ENCODE measurements around the gene CCK.

The CCK gene

DNA sequence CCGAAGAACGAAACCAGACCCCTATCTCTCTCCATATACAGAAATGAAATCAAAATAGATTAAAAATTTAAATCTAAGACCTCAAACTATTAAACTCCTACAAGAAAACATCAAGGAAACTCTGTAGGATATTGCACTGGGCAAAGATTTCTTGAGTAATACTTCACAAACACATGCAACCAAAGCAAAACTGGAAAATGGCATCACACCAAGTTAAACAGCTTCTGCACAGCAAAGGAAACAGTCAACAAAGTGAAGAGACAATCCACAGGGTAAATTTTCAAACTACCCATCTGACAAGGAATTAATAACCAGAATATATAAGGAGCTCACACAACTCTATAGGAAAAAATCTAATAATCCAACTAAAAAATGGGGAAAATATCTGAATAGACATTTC is 29.4 kb downstream of the CCK start:
- no peaks in the 10 kb centered on the region for H3K4me1 ChIP-seq (ENCODE audit: insufficient read depth, low read length)
- H3K27ac ChIP-seq (ENCODE audit: low read depth, low read length), result no peak overlapping the region
- no peak overlapping the region for H3K9ac ChIP-seq (ENCODE audit: low read length)
- peaks cover 6% of the 10 kb centered on the region for H3K9me3 ChIP-seq (ENCODE audit: low read length)
- no peak overlapping the region for H3K4me3 ChIP-seq (ENCODE audit: low read depth in 1 of 2, low read length in 2 of 2)
- no peaks in the 10 kb centered on the region for H3K27me3 ChIP-seq (ENCODE audit: control insufficient read depth in 1 of 2, insufficient read depth in 2 of 2, low read length in 2 of 2)
- no peaks in the 10 kb centered on the region for H3K36me3 ChIP-seq (ENCODE audit: insufficient read depth, low read length)

DNA sequence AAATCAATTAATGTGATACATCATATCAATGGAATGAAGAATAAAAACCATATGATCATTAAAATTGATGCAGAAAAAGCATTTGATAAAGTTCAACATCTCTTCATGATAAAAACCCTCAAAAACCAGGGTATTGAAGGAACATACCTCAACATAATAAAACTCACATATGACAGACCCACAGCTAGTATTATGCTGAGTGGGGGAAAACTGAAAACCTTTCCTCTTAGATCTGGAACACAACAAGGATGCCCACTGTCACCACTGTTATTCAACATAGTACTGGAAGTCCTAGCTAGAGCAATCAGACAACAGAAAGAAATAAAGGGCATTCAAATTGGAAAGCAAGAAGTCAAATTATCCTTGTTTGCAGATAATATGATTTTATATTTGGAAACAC is 30.5 kb downstream of the CCK start:
- Histone ChIP-seq H3K36me3 (ENCODE audit: insufficient read depth, low read length) (no peaks in the 10 kb centered on the region), H3K9ac (ENCODE audit: low read length) (no peak overlapping the region), H3K9me3 (ENCODE audit: low read length) (peaks cover 6% of the 10 kb centered on the region), H3K27ac (ENCODE audit: low read depth, low read length) (no peak overlapping the region), H3K4me1 (ENCODE audit: insufficient read depth, low read length) (no peaks in the 10 kb centered on the region), H3K27me3 (ENCODE audit: control insufficient read depth in 1 of 2, insufficient read depth in 2 of 2, low read length in 2 of 2) (no peaks in the 10 kb centered on the region), H3K4me3 (ENCODE audit: low read depth in 1 of 2, low read length in 2 of 2) (no peak overlapping the region)

DNA sequence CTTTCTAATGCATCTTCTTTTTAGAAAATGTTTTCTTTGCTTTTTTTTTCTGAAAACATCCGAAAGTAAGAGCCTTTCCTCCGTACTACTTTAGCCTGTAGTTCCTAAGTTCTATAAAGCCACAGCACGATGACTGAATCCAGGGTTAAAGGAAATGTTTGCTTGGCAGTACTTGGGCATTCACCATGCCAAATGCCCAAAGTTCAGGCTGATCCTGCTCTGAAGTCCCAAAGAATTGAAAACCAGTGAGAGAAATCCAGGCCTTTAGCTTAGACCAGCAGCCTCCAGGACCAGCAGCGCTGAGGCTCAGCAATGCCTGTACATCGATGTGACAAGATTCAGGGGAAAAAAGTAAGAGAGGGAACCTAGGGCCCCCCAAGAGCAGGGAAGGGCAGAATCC is 35.1 kb downstream of the CCK start:
- H3K27me3 ChIP-seq (ENCODE audit: control insufficient read depth in 1 of 2, insufficient read depth in 2 of 2, low read length in 2 of 2), result no peaks in the 10 kb centered on the region
- H3K9ac ChIP-seq (ENCODE audit: low read length), result no peak overlapping the region
- peaks cover 5% of the 10 kb centered on the region for H3K4me1 ChIP-seq (ENCODE audit: insufficient read depth, low read length)
- H3K4me3 ChIP-seq (ENCODE audit: low read depth in 1 of 2, low read length in 2 of 2), result no peak overlapping the region
- H3K9me3 ChIP-seq (ENCODE audit: low read length), result no peaks in the 10 kb centered on the region
- no peak overlapping the region for H3K27ac ChIP-seq (ENCODE audit: low read depth, low read length)
- H3K36me3 ChIP-seq (ENCODE audit: insufficient read depth, low read length), result no peaks in the 10 kb centered on the region

DNA sequence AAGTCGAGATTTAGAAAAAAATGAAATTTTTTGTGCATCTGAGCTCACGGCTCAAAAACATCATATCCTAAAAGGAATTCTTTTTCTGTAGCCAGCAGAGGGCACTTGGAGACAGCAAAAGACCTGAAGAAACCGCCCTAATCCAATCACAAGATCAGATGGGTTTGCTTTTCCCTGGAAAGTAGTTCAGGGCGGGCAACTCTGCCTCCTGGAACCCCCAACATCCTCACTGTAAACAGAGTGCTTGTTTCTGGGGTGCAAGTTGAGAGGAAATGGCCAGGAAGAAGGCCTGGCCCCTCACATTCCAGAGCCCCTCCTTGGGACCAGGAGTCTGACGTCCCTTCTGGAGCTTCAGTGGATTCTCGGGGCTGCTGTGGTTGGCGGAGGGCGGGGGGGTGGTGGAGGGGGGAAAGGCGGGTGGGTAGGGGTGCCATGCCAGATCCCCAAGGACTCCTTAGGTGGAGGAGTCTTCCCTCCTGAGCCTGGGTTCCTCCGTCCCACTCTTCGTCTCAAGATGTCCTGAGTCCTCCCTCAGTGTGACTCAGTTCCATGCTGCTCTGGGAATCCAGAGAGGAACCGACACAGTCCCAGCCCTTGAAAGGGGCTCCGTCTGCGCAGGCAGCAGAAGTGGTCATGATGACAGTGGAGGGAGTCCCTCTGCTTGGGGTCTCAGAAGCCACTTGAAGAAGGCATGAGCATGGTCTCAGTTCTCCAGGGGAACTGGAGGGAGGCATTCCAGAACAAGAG is 35.9 kb downstream of the CCK start:
- no peaks in the 10 kb centered on the region for H3K9me3 ChIP-seq (ENCODE audit: low read length)
- H3K36me3 ChIP-seq (ENCODE audit: insufficient read depth, low read length), result no peaks in the 10 kb centered on the region
- no peaks in the 10 kb centered on the region for H3K27me3 ChIP-seq (ENCODE audit: control insufficient read depth in 1 of 2, insufficient read depth in 2 of 2, low read length in 2 of 2)
- no peak overlapping the region for H3K4me3 ChIP-seq (ENCODE audit: low read depth in 1 of 2, low read length in 2 of 2)
- no peak overlapping the region for H3K27ac ChIP-seq (ENCODE audit: low read depth, low read length)
- peaks cover 8% of the 10 kb centered on the region for H3K4me1 ChIP-seq (ENCODE audit: insufficient read depth, low read length)
- H3K9ac ChIP-seq (ENCODE audit: low read length), result no peak overlapping the region

DNA sequence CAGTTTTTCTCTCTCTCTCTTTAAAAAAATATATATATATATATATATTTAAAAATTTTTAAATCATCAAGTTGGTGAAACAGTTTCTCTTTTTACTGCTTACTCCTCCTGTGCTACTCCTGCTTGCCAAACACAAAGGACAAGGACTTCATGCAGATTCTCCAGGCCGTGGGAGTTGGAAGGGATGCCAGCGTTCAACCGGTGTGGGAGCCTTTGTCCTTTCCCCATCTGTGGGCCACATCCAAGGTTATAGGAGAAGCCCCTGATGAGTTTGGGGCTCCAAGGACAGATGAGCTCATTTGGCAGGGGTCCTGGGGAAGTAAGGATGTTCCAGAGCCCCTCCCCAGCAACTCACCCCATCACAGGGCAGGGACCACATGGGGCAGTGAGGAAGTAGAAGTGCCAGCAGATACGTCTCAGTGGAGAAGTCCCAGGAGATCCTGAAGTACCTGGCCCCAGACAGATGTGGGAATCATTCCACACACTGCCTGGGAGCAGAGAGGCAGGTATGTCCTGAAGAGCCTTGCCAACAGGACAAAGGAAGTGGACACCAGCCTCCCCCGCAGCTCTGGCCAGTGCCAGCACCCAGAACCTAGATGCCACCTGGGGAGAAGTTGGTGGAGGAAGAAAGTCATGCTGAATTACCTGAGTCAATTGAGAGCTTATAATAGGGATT is 36.6 kb downstream of the CCK start:
- Histone ChIP-seq H3K4me1 (ENCODE audit: insufficient read depth, low read length) (peaks cover 15% of the 10 kb centered on the region), H3K9ac (ENCODE audit: low read length) (no peak overlapping the region), H3K27ac (ENCODE audit: low read depth, low read length) (no peak overlapping the region), H3K27me3 (ENCODE audit: control insufficient read depth in 1 of 2, insufficient read depth in 2 of 2, low read length in 2 of 2) (no peaks in the 10 kb centered on the region), H3K4me3 (ENCODE audit: low read depth in 1 of 2, low read length in 2 of 2) (no peak overlapping the region), H3K36me3 (ENCODE audit: insufficient read depth, low read length) (no peaks in the 10 kb centered on the region), H3K9me3 (ENCODE audit: low read length) (no peaks in the 10 kb centered on the region)

DNA sequence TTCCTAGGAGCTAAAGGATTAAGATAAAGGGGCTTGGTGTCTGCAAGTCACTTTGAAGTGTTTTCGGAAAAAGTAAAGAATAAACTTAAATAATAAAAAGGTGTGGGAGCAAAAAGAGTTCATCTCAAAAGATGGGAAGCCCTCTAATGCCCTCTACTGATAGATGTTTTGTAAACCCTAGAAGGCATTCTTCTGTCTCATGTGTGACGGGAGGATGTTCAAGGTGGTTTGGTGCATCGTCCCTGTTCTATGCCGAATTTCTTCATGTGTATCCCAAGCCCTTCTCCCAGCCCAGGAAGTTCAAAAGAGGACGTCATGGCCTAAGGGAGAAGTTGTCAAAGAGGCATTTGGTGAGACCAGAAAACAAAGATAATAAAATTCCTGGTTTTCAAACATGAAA is 37.2 kb downstream of the CCK start:
- Histone ChIP-seq H3K4me1 (ENCODE audit: insufficient read depth, low read length) (peaks cover 16% of the 10 kb centered on the region), H3K27me3 (ENCODE audit: control insufficient read depth in 1 of 2, insufficient read depth in 2 of 2, low read length in 2 of 2) (no peaks in the 10 kb centered on the region), H3K9me3 (ENCODE audit: low read length) (no peaks in the 10 kb centered on the region), H3K9ac (ENCODE audit: low read length) (no peak overlapping the region), H3K27ac (ENCODE audit: low read depth, low read length) (no peak overlapping the region), H3K36me3 (ENCODE audit: insufficient read depth, low read length) (peaks cover 3% of the 10 kb centered on the region), H3K4me3 (ENCODE audit: low read depth in 1 of 2, low read length in 2 of 2) (no peak overlapping the region)

DNA sequence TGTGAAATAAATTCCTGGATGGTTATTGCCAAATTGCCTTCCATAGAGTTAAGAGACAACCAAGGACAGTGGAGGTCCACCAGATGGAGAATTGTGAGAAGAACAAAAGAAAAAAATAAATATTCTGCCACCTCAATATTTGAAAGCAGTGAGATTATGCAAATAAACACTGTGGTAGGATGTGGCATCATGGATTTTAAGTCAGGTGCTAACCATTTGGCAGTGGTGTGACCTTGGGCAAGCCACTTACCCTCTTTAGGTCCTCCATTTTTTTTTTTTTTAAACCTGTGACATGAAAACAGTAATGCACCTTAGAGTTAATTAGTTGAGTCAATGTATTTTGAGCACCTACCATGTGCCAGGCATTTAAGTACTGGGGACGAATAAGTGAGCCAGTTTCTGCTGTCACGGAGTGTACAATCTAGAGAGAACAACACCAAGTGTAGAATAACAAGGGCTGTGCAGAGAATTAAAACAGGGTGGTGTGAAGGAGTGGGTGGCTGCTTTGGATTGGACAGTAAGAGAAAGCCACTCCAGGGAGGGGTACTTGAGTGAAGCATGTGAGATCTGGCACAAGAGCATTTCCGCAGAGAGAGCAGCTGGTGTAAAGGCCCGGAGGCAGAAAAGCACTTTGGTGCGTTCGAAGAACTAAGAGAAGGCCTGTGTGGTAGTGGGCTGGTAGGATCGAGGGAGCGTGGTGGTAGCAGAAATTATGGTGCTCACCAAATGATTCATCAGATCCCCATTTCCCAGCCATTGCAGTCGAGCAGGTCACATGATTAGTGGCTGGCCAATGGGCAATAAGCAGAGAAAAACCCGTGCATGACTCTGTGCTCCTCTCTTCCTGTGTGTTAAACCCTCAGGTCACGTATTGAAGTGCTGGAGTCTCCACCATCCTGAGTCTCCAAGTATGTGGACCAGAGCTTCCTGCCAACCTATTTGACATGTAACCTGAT is 39.2 kb downstream of the CCK start:
- no peaks in the 10 kb centered on the region for H3K9me3 ChIP-seq (ENCODE audit: low read length)
- H3K36me3 ChIP-seq (ENCODE audit: insufficient read depth, low read length), result peaks cover 21% of the 10 kb centered on the region
- no peak overlapping the region for H3K9ac ChIP-seq (ENCODE audit: low read length)
- no peak overlapping the region for H3K27ac ChIP-seq (ENCODE audit: low read depth, low read length)
- H3K4me3 ChIP-seq (ENCODE audit: low read depth in 1 of 2, low read length in 2 of 2), result no peak overlapping the region
- H3K27me3 ChIP-seq (ENCODE audit: control insufficient read depth in 1 of 2, insufficient read depth in 2 of 2, low read length in 2 of 2), result no peaks in the 10 kb centered on the region
- peaks cover 16% of the 10 kb centered on the region for H3K4me1 ChIP-seq (ENCODE audit: insufficient read depth, low read length)

DNA sequence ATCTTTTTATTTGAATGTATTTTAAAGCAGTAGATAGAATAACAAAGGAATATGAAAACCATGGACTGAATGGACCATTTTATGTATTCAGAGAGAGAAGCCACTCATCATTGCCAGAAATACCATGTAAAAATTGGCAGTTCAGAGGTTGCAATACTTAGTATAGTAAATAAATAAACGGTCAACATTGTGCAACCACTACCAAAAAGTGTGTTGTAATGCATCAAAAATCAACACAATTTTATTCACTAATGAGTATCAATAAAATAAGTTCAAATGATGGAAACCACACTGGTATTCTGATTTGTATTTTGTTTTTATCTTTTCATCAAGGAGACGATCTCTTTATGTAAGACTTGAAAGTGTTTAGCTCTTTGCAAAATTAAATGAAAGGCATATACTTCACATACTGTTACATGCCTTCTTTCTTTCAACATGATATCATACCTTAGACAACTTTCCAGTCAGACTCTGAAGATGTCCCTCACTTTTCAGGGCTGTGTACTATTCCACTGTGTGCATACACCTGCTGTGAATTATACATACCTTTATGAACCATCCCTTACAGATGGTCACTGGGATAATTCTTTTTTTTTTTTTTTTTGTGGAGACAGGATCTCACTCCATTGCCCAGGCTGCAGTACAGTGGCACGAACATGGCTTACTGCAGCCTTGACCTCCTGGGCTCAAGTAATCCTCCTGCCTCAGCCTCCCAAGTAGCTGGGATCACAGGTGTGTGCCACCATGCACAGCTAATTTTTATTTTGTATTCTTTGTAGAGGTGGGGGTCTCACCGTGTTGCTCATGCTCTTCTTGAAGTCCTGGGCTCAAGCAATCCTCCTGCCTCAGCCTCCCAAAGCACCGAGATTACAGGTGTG is 40.3 kb downstream of the CCK start:
- Histone ChIP-seq H3K4me1 (ENCODE audit: insufficient read depth, low read length) (peaks cover 16% of the 10 kb centered on the region), H3K27ac (ENCODE audit: low read depth, low read length) (no peak overlapping the region), H3K9ac (ENCODE audit: low read length) (no peak overlapping the region), H3K9me3 (ENCODE audit: low read length) (no peaks in the 10 kb centered on the region), H3K36me3 (ENCODE audit: insufficient read depth, low read length) (peaks cover 22% of the 10 kb centered on the region), H3K27me3 (ENCODE audit: control insufficient read depth in 1 of 2, insufficient read depth in 2 of 2, low read length in 2 of 2) (no peaks in the 10 kb centered on the region), H3K4me3 (ENCODE audit: low read depth in 1 of 2, low read length in 2 of 2) (no peak overlapping the region)

DNA sequence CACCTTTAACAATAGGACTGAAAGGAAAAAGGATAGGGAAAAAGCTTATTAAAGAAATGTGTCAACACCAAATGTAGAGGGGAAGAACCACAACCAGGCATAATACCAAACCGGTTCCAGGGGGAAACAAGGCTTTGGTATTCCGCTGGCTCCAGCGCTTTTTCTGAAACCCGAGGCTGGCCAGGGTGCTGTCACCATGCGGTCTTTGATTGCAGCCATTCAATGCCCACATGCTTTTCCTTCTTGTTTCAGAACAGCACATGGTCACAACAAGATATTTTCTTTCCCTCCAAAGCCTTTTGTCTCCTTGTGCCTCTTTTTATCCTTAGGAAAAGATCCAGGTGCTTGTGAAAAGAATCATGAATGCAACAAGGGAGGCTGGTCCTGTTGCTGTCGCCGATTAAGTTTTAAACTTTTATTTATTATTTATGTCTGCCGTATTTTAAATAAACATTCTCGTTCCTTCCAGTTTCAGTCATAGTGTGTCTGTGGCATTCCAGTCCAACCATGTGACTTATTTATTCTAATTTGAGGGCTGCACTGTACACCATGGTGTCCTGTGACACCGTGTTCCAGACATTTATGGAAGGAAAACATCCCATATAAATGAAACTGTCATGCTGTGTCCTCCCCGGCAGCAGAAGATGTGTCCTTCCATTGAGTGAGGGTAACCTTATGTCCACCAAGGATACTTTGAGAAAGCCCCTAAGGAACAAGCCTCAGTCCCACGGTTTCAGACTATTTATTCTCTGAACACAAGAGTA is 41.1 kb downstream of the CCK start:
- Histone ChIP-seq H3K27me3 (ENCODE audit: control insufficient read depth in 1 of 2, insufficient read depth in 2 of 2, low read length in 2 of 2) (no peaks in the 10 kb centered on the region), H3K9ac (ENCODE audit: low read length) (no peak overlapping the region), H3K36me3 (ENCODE audit: insufficient read depth, low read length) (peaks cover 30% of the 10 kb centered on the region), H3K4me3 (ENCODE audit: low read depth in 1 of 2, low read length in 2 of 2) (no peak overlapping the region), H3K9me3 (ENCODE audit: low read length) (no peaks in the 10 kb centered on the region), H3K27ac (ENCODE audit: low read depth, low read length) (no peak overlapping the region), H3K4me1 (ENCODE audit: insufficient read depth, low read length) (peaks cover 14% of the 10 kb centered on the region)

DNA sequence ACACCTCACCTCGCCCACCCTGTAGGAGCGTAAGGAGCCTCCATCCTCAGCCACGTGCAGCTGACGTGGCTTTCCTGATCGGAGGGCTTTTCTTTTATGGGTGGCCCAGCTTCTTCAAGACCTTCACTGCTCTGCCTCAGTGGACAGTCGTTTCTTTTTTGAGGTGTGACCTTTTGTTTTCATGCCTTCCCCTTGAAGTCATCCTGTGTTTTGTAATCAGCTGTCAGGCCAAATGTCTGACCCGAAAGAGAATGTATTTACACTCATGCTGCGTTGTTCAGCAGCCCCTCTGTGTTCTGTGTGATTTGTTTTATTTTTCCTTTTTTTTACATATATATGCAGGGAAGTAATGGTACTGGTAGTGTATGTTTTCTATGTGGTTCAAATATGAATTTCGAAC is 41.8 kb downstream of the CCK start:
- H3K4me3 ChIP-seq (ENCODE audit: low read depth in 1 of 2, low read length in 2 of 2), result no peak overlapping the region
- H3K27ac ChIP-seq (ENCODE audit: low read depth, low read length), result no peak overlapping the region
- no peaks in the 10 kb centered on the region for H3K27me3 ChIP-seq (ENCODE audit: control insufficient read depth in 1 of 2, insufficient read depth in 2 of 2, low read length in 2 of 2)
- H3K9ac ChIP-seq (ENCODE audit: low read length), result no peak overlapping the region
- peaks cover 10% of the 10 kb centered on the region for H3K4me1 ChIP-seq (ENCODE audit: insufficient read depth, low read length)
- no peaks in the 10 kb centered on the region for H3K9me3 ChIP-seq (ENCODE audit: low read length)
- H3K36me3 ChIP-seq (ENCODE audit: insufficient read depth, low read length), result peaks cover 35% of the 10 kb centered on the region
